HT1080 (cell line): ENCODE measurements around the gene DLGAP1. TPM values are rescaled to one million over a fixed set of nuclear protein-coding genes. Genes with fewer than 3 reads are reported as not detected.
"Not testable (repeated sequence)": the region's sequence is repeated elsewhere in the genome, so short reads cannot be mapped to it uniquely, and the experiment has no call there.

Experiments
- DNase-seq: peaks from one replicate; pipeline ENCODE4 v3.0.0-alpha.2; 2015; ENCODE audit warnings: low read depth
- total RNA-seq: library from RNA; depleted of rRNA; stranded (reverse); fragments of >200 nt; shearing (Covaris generic); gene quantifications from 2 replicates; pipeline ENCODE4 v1.2.3, GENCODE V29; 2014

DLGAP1 gene
- total RNA-seq, 1 experiment from 2014 or later, result not detected

- DNase-seq, result no peak
Observed at GRCh38 chr18:4292696-4293095, 162.4 kb downstream of the DLGAP1 start.

GRCh38 chr18:4287340-4287739 is 167.8 kb downstream of the DLGAP1 start:
- not testable (repeated sequence) for DNase-seq

GRCh38 chr18:4286256-4286655 is 168.9 kb downstream of the DLGAP1 start:
- DNase-seq, result no peak

DNA sequence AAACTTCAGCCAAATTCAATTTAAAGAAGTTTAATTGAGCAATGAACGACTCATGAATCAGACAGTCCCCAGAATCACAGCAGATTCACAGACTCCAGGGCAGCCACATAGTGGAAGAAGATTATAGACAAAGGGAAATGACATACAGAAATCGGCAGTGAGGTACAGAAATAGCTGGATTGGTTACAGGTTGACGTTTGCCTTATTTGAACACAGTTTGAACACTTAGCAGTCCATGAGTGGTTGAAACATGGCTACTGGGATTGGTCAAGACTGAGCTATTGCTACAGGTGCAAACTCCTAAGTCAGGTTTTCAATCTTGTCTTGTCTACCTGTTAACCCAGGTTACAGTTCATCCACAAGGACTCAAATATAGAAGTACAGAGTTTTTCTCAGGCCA is 169.6 kb downstream of the DLGAP1 start:
- no peak for DNase-seq

DNA sequence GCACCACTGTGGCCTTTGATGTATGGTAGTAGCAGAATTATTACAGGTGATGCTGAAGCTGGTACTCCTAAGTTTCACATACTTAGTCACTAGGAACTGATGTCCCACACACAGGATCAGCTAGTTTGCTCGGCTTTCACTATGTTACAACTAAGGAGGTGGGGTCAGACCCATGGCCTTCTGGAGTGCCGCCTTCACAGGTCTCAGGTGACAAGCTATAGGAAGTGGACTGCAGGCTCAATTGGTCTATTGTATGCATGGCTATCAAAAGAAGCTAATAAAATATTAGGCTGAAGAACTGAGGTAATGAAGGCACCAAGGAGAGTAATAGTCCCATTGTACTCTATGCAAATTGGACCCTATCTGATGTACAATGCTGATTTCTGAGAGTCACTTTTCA is 170.6 kb downstream of the DLGAP1 start:
- DNase-seq, result no peak

DNA sequence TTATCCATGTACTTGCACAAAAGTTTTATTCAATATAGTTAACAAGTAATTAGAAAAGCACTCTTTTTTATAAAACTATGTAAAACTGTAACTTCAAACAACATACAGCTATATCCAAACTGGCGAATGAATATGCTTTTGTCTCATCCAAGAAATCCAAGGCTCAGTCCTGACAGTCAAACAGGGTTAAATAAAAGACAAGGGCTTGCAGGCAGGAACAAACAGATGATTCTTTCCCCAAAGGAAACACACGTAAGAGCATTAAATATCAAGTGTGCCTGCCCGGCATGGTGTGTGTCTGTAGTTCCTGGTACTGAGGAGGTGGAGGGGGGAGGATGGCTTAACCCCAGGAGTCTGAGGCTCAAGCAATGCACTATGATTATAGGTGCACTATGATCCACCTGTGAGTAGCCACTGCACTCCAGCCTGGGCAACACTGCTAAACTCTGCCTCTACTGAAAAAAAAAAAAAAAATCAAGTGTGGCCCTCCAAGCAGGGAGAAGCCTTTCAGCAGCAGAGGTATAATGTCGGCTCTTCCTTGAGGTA is 171.3 kb downstream of the DLGAP1 start:
- no peak for DNase-seq

DNA sequence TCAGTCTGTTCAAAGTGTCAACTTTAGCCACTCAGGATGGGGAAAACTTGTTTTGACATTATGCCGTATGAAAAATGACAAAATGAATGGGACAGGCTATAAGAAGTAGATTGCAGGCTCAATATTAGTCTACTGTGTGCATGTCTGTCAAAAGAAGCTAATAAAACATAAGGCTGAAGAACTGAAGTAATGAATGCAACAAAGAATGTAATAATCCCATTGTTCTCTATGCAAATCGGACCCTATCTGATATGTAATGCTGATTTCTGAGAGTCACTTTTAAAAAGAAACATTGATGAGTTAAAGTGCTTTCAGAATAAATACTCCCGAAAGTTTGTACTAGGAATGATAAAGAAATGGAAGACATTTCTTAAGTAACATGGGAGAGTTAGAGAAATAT is 172.2 kb downstream of the DLGAP1 start:
- DNase-seq, result no peak

DNA sequence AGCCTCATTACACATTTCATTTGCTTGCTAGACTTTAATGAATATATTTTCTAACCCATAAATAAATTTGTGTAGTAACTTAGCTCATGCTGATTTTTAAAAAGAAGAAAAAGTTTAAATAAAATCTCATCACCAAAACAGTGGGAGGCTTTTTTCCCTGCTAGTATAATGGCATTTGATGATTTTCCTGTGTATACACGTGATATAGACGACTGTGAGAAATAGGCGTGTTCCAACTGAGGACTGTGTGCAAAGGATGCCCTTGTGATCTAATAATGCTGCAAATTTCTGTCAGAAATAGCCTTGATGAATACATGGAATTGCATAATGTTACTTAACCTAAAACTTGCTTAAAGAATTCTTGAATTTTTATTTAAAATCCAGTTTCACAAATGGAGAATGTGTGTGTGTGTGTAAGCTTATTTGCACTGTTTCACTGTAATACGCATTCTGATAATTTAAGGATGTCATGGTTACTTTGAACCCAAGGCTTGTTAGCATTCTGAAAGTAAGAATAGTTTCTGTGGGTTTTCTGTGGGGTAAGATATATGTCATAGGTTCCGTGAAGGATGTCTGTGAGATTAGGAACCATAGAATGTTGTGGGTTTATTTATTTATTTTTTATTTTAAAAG is 178.0 kb downstream of the DLGAP1 start:
- DNase-seq, result no peak

GRCh38 chr18:4271952-4272351 is 183.2 kb downstream of the DLGAP1 start:
- DNase-seq, result no peak

GRCh38 chr18:4270988-4271387 is 184.1 kb downstream of the DLGAP1 start:
- DNase-seq, result no peak

GRCh38 chr18:4270016-4270415 is 185.1 kb downstream of the DLGAP1 start:
- no peak for DNase-seq

DNA sequence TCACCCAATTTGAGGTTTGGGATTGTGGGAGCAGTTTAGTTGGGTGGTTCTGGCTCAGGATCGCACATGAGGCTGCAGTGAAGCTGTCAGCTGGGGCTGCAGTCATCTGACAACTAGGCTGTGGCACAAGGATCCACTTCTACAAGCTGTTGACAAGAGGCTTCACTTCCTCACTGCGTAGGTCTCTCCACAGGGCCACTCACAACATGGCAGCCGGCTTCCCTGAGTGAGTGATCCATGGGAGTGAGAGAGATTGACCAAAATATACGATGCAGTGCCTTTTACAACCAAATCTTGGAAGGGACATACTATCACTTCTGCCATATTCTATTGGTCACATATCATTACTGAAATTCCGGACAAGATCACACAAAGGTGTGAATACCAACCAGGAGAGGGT is 187.5 kb downstream of the DLGAP1 start:
- no peak for DNase-seq

DNA sequence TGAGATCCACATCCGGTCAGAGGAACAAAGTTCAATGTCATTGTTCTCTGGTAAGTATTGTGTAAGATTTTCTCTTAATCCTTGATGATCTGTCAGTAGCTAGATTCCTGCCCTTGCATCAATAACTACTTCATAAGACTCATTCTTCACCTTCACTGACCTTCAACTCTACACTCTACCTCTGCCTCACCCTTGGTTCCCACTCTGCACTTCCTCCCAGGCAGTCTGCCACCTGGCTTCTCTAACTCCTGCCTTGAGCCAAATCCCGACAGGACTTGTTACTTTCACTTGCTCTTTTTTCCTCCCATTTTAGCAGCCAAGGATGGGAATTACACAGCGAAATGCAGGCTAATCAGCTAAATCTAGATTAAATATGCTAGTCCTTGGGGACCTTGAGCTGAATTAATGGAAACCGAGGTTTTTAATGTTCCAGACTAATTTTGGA is 190.7 kb downstream of the DLGAP1 start:
- no peak for DNase-seq

- DNase-seq, result no peak
Observed at GRCh38 chr18:4260107-4260506, 195.0 kb downstream of the DLGAP1 start.

- no peak for DNase-seq
Observed at GRCh38 chr18:4256766-4257417, 198.2 kb downstream of the DLGAP1 start.

- no peak for DNase-seq
Observed at GRCh38 chr18:4254840-4255239, 200.3 kb downstream of the DLGAP1 start.

GRCh38 chr18:4252829-4253228 is 202.3 kb downstream of the DLGAP1 start:
- DNase-seq, result no peak

DNA sequence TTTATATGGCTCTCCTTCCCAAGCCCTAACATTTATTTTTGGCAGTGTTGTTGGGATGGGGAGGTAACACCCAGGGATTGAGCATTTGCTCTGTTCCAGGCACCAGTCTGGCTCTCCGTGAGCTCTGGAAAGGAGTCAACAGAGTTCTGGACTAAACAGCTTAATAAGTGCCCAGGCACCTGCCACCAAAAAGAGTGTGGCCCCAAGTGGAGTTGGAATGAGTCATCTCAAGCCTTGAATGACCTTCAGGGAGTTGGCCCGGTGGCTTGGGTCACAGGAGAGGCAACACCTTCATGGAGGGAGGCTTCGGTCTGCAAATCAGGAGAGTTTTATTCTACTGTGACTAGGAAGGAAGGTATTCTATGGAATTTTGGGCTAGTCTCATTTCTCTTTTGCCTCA is 203.2 kb downstream of the DLGAP1 start:
- DNase-seq, result no peak

DNA sequence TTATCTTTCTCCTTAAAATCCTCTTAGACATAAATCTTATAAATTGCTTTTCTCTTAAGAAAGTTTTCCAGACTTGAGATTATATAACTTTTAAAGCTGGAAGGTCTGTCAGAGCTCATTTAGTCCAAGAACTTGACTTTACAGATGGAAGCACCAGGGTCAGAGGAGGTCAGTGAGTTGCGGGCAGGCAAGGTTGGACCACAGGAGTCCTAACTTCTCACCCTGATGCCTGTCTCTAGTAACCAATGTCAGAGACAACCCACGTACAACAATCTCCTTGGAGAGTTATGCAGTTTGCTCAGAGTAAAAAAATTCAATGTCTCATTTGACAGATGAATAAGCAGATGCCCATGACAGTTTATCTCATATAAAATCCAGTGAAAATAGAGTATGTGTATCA is 203.9 kb downstream of the DLGAP1 start:
- no peak for DNase-seq

GRCh38 chr18:4250141-4250540 is 205.0 kb downstream of the DLGAP1 start:
- no peak for DNase-seq

- no peak for DNase-seq
Observed at GRCh38 chr18:4248686-4249085, 206.4 kb downstream of the DLGAP1 start.

GRCh38 chr18:4246374-4246773 is 208.7 kb downstream of the DLGAP1 start:
- DNase-seq, result no peak

DNA sequence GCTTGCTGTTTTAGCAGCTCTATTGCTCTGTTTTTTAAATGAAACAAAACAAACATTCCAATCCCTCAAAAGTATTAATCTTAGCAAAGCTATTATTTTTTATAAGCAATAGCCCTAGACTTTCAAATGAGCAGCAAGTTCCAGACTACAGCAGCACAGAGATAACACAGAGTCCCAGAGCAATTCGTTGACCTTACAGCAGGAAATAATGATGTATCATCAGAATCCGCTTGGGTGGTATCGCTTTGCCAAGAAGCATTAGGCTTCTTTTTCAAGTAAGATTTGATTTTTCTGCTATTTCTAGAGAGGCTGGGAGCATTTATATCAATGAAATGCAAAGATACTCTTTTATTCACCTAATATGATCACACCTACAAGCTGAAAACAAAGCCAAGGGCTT is 209.7 kb downstream of the DLGAP1 start:
- DNase-seq, result no peak
